Omental fat pad (tissue), 4 donors: ENCODE data around the gene AP1S3. TPM values are rescaled to one million over a fixed set of nuclear protein-coding genes. Genes with fewer than 3 reads are reported as not detected.
A peak's percentile ranks its signal among the peaks of the same experiment; 100 is the strongest.

Experiments
- ATAC-seq: fragments of 150-250 bp; one replicate; pipeline ENCODE4 v1.9.1; 2016; ENCODE audit warnings: mild to moderate bottlenecking, moderate library complexity; ENCODE audit not compliant: low FRiP score
- DNase-seq: peaks from one replicate; pipeline ENCODE4 v3.0.0-alpha.2; 2019; ENCODE audit warnings: low spot score
- total RNA-seq, 4 donors: library from RNA; depleted of rRNA; stranded (reverse); fragments of >200 nt; gene quantifications; one replicate each; pipeline ENCODE4 v1.1.0, GENCODE V29; 2016
- TF ChIP-seq, protein P1 (sequence below), 3 donors: fragments of 450-650 bp; IDR thresholded peaks; one replicate each; pipeline ENCODE4 v1.5.1; 2016 to 2017; ENCODE audit warnings: antibody characterized with exemption in 3 of 3, mild to moderate bottlenecking in 3 of 3, moderate library complexity in 2 of 3

AP1S3 gene
- total RNA-seq = 10 to 100 TPM in 1 of 4 donors, 1 to 10 TPM in 2, not detected in 1; 1.6 to 16.2 (median 4.9) TPM

DNA sequence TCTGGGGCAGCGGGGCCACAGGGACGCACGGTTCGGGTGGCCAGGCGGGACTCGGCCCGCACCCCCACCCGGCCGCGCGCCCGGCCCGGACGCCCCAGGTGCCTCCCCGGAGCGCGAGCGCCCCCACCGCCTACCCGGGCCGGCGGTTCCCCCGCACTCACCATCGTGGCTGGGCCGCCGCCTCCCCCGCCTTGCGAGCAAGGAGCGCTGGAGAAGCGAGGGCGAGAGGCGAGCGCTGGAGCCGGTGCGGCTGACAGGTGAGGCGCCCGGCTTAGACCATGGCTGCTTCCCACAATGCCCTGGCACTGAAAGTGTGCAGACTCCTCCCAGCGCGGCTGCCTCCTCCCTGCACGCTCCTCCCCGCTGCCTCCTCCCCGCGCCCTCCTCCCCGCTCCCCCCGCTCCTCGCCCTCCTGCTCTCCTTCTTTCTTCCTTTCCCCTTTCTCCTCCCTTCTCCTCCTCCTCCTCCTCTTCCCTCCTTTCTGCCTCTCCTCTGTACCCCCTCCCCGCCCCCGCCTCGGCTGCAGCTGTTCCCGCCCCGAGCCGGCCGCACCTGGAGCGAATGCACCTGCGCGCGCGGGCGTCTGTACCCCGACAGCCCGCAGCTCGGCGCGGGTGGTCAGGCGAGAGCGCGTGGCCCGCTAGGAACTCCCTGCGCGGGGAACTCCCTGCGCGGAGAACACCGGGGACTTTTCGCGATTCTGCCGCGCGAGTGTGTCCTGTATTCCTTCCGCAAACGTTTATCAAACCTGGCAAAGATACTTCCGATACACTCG is at the start of gene AP1S3:
AP1S3 (minus strand) TSS at position 296 of the 775 bp plus-strand sequence; CDS start at position 164, 132 bp downstream.
- peak; percentile 95 for ATAC-seq
- TF ChIP-seq, protein P1, sequence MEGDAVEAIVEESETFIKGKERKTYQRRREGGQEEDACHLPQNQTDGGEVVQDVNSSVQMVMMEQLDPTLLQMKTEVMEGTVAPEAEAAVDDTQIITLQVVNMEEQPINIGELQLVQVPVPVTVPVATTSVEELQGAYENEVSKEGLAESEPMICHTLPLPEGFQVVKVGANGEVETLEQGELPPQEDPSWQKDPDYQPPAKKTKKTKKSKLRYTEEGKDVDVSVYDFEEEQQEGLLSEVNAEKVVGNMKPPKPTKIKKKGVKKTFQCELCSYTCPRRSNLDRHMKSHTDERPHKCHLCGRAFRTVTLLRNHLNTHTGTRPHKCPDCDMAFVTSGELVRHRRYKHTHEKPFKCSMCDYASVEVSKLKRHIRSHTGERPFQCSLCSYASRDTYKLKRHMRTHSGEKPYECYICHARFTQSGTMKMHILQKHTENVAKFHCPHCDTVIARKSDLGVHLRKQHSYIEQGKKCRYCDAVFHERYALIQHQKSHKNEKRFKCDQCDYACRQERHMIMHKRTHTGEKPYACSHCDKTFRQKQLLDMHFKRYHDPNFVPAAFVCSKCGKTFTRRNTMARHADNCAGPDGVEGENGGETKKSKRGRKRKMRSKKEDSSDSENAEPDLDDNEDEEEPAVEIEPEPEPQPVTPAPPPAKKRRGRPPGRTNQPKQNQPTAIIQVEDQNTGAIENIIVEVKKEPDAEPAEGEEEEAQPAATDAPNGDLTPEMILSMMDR (IDR thresholded peaks at IDR 0.05) = no peak
- peak; percentile 28 for DNase-seq

DNA sequence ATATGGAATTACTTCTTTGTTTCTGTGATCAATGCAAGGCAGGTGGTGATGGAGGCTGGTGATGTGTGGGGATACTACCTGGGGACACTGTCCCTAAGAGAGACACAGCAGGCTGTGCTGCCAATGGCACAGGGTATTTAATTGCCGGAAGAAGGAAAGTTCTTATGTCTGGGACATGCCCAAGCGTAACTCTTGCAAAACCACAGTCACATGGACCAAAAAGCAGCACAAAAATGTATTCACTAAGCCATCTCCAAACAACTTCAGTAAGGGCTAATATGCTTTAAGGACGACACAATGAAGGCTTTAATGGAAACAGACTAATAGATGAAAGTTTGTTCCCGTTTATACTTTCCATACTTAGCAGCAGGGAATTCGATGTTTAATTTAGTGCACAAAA is 49.7 kb upstream of the AP1S3 start:
- TF ChIP-seq, protein P1 (IDR thresholded peaks at IDR 0.05) = no peak
- ATAC-seq (no peak), DNase-seq (no peak)

DNA sequence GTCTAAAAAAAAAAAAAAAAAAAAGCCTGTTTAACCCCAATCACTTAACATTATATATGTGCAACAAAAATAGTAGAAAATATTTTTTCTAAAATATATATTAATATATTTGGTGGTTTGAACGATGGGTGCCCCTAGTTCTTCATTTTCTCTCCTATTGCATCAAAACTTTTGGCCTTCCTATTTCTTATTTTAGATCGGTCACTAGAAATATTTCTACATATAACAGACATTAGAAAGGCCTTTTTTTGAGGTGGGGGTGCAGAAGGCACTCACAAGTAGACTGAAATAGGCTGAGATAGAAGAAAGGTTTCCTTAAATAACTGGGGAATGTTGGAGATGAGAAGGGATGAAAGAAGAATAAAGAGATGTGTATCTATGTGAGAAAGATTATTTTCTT is 49.3 kb upstream of the AP1S3 start:
- ATAC-seq (no peak), DNase-seq (no peak)
- TF ChIP-seq, protein P1 (IDR thresholded peaks at IDR 0.05) = no peak

DNA sequence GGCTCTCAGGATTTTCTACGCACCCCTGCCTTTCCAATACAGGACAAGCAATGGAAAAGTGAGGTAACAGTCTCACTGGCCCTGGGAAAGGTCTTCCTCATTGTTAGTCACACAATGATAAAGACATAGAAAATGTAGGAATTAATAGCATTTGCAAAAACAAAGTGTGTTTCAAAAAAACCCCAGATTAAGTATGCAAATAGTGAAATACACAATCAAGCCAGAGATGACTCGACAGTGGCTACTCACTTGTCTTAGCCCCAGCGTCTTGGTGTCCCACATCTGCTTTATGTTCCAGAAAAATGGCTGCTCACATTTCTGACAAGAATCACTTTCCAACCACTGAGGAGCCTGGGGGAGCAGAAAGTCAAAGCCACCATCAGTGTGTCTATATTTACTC is 47.0 kb upstream of the AP1S3 start:
- TF ChIP-seq, protein P1 (IDR thresholded peaks at IDR 0.05) = no peak
- ATAC-seq (no peak), DNase-seq (no peak)

DNA sequence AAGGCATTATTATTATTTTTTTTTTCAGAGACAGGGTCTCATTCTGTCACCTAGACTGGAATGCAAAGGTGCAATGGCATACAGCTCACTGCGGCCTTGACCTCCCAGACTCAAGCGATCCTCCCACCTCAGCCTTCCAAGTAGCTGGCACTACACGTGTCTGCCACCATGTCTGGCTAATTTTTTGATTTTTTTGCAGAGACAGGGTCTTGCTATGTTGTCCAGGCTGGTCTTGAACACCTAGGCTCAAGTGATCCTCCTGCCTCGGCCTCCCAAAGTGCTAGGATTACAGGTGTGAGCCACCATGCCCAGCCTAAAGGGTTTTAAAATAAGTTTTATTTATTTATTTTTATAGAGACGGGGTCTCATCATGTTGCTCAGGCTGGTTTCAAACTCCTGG is 45.3 kb upstream of the AP1S3 start:
- no peak for ATAC-seq
- TF ChIP-seq, protein P1 (IDR thresholded peaks at IDR 0.05) = no peak
- DNase-seq = no peak

DNA sequence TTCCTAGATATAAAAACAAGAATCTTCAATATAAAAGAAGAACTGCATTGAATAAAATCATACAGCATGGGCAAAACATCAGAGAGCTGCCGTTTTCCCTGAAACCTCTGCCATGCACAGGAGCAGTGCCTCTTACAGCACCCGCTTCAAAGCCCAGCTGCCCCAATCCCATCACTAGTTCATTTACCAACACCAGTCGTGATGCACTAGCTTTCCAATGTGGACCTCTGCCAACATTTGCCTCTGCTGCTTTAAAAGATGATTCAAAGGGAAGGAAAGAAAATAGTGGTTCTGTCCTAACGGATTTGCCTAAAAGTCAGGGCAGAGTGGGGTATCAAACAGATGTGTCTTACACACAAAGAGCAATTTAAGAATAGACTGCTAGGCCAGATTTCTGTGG is 43.4 kb upstream of the AP1S3 start:
- TF ChIP-seq, protein P1 (IDR thresholded peaks at IDR 0.05) = no peak
- DNase-seq (no peak), ATAC-seq (no peak)
